ENCODE results near the gene EMP2. TPM values are rescaled to one million over a fixed set of nuclear protein-coding genes. Genes with fewer than 3 reads are reported as not detected.

Gene EMP2
- total and polyA plus RNA-seq, 2 of the 4 experiments (the other 2 are of a cell fraction): 13.8 to 18.3 TPM

DNA sequence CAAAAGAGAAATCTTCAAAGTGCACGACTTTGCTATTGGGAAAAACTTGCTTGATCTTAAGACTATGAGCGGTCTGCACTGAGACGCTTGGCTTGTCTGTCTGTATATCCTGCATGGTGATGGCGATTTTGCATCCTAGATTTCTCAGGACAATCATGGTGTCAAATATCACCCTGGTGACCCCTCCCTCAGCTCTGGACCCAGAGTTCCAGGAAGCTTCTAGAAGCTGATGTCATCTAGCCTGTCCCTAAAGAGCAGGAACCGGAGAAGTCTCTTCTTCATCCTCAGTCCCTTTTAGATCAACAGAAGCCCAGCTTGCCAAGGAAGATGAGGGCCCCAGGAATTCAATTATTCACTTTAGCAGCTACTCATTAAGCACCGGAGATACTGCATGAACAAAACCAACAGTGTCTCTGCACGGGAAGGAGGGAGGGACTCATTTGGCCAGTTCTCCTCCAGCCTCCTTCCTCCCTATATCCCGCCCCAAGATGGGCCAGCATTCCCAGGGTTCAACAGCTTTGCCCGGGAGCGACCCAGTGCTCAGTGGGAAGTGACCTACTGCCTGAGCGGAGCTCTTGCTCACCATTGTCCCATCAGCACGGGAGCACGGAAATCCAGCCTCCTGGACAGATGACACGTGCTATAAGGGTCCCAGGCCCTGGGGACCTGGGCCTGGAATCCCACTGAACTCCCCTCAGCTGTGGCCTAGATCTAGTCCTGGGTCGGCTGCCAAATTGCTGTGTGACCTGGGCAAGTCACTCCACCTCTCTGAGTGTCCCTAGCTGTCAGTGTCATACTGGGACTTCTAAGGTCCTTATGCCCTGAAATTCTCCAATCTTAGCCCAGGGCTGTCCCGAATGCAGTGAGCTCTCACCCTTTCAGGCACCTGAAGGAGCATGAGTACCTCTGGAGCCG, 3.8 kb downstream of the EMP2 start (continued):
- TF ChIP-seq, protein P1, sequence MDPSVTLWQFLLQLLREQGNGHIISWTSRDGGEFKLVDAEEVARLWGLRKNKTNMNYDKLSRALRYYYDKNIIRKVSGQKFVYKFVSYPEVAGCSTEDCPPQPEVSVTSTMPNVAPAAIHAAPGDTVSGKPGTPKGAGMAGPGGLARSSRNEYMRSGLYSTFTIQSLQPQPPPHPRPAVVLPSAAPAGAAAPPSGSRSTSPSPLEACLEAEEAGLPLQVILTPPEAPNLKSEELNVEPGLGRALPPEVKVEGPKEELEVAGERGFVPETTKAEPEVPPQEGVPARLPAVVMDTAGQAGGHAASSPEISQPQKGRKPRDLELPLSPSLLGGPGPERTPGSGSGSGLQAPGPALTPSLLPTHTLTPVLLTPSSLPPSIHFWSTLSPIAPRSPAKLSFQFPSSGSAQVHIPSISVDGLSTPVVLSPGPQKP (IDR thresholded peaks at IDR 0.05; ENCODE audit: borderline replicate concordance, low read depth, low read length): no peak

DNA sequence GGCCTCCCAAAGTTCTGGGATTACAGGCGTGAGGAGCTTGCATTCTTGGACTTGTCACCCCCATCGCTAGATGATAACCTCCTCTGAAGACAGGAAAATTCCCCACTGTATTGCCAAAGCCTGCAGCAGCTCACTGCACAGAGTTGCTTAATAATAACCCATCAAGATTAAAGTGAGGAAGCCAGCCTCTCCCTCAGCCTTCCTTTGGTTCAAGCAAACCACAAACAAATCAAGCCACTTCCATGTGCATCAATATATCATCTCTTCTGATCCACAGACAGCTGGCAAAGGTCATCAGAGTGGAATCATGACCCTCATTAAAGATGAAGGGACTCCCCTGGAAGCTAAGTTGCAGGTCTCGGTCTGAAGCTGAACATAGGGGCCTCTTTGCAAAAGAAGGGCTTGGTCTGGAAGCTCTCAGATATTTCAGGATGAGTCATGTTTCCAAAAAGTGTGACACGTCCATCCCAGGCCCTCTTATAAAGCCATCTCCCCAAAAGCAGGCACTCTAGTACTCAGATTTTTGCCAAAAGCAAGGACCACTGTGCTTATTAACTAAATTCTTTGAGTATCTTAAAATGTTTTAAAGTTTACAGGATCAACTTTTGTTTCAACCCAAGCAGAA, 4.8 kb downstream of the EMP2 start:
- Histone ChIP-seq H3K14ac (replicated peaks; ENCODE audit: low read depth, low read length) (no peak overlapping the region), H3K9me1 (ENCODE audit: insufficient read depth, low read length) (peaks cover 28% of the 10 kb centered on the region), H4K20me1 (ENCODE audit: insufficient read depth, low read length) (peaks cover 4% of the 10 kb centered on the region; the same call in 1 of the 2 replicates), H2AK9ac (replicated peaks; ENCODE audit: low read depth, low read length, poor library complexity) (no peak overlapping the region), H3K18ac (ENCODE audit: low read depth, low read length) (no peak overlapping the region), H3K36me3 (ENCODE audit: control insufficient read depth, insufficient read depth, low read length) (no peaks in the 10 kb centered on the region), H3K4ac (ENCODE audit: low read depth, low read length) (no peak overlapping the region), H3K9me3 (ENCODE audit: control insufficient read depth, insufficient read depth, low read length) (no peaks in the 10 kb centered on the region), H2BK5ac (ENCODE audit: low read depth, low read length, poor library complexity, severe bottlenecking) (no peak overlapping the region), H2AK5ac (ENCODE audit: low read depth, low read length) (no peak overlapping the region), H2BK20ac (ENCODE audit: low read depth, low read length) (no peak overlapping the region), H4K5ac (ENCODE audit: low read depth, low read length) (no peak overlapping the region), H3K27me3 (ENCODE audit: control insufficient read depth, insufficient read depth, low read length) (no peaks in the 10 kb centered on the region), H3K56ac (ENCODE audit: extremely low read depth, insufficient read depth, low read length) (no peak overlapping the region), H2AFZ (replicated peaks; ENCODE audit: low read length, poor library complexity) (no peak overlapping the region), H3K27ac (ENCODE audit: insufficient read depth, low read length) (no peak overlapping the region), H3K4me1 (ENCODE audit: control insufficient read depth, insufficient read depth, low read length) (peaks cover 22% of the 10 kb centered on the region), H2BK15ac (ENCODE audit: low read depth, low read length) (no peak overlapping the region), H3K4me2 (ENCODE audit: low read depth, low read length) (no peak overlapping the region), H2BK120ac (ENCODE audit: low read depth, low read length) (no peak overlapping the region), H4K8ac (ENCODE audit: low read depth in 2 of 2, low read length in 2 of 2) (no peak overlapping the region), H3K23ac (ENCODE audit: low read depth, low read length) (no peak overlapping the region), H3K4me3 (ENCODE audit: insufficient read depth, low read depth, low read length) (no peak overlapping the region), H3K9ac (ENCODE audit: low read depth, low read length) (no peak overlapping the region), H4K91ac (ENCODE audit: insufficient read depth, low read depth, low read length) (no peak overlapping the region), H3K79me1 (ENCODE audit: low read depth in 1 of 2, low read length in 2 of 2) (peaks cover 22 to 66% of the 10 kb centered on the region in 2 experiments)
- POLR2A ChIA-PET (ENCODE audit: unreplicated experiment): no interaction called here
- CTCF ChIA-PET: no interaction called here
- DNase-seq (no peak), ATAC-seq (ENCODE audit: low read depth) (no peak)
- TF ChIP-seq BHLHE40 (IDR thresholded peaks at IDR 0.05; ENCODE audit: low read depth, low read length) (no peak), SMC3 (IDR thresholded peaks at IDR 0.05; ENCODE audit: low read depth, low read length) (no peak)
- WGBS, 2 experiments (ENCODE audit: extremely low coverage in 2 of 2, insufficient read length in 1 of 2): 45% methylated on average over 2 of the region's 4 CpGs; no CpG with 5 or more reads in 1 of the 2 experiments
- dilution Hi-C loops (cut with HindIII; ENCODE audit: low sequenced_read_pairs, unreplicated experiment): no loop called here
- in situ Hi-C loops (cut with MboI; ENCODE audit: low sequenced_read_pairs): no loop called here
- intact Hi-C loops (cut with micrococcal nuclease): no loop called here
- BruUV-seq (replicated peaks): no TSS peak
